Smooth muscle cell (in vitro differentiated cells): Measurements from ENCODE around the gene MFSD2B. TPM values are rescaled to one million over a fixed set of nuclear protein-coding genes. Genes with fewer than 3 reads are reported as not detected.

Experiments used
- DNase-seq: peaks from one replicate; lab custom pipeline; 2025; ENCODE audit not compliant: unreplicated experiment; lab: John Stamatoyannopoulos, UW
- H2AFZ ChIP-seq: fragments of 200-600 bp; sonication (generic); 2 replicates; pipeline ENCODE4 v1.6.0; 2016; ENCODE audit warnings: antibody characterized with exemption, low read depth, mild to moderate bottlenecking
- H3F3A ChIP-seq: fragments of 200-600 bp; sonication (generic); 2 replicates; pipeline ENCODE4 v1.6.0; 2017; ENCODE audit warnings: antibody characterized with exemption, low read depth
- H3K27ac ChIP-seq: fragments of 200-600 bp; sonication (generic); 2 replicates; pipeline ENCODE4 v1.5.1; 2016; ENCODE audit warnings: low read depth, mild to moderate bottlenecking
- H3K27me3 ChIP-seq: fragments of 200-600 bp; sonication (generic); 2 replicates; pipeline ENCODE4 v1.6.1; 2016; ENCODE audit warnings: low read depth, mild to moderate bottlenecking
- H3K36me3 ChIP-seq: fragments of 200-600 bp; sonication (generic); 2 replicates; pipeline ENCODE4 v1.5.1; 2016; ENCODE audit warnings: low read depth
- H3K4me1 ChIP-seq: fragments of 200-600 bp; sonication (generic); 2 replicates; pipeline ENCODE4 v1.5.1; 2016; ENCODE audit warnings: low read depth
- H3K4me2 ChIP-seq: fragments of 200-600 bp; sonication (generic); 2 replicates; pipeline ENCODE4 v1.6.0; 2016; ENCODE audit warnings: mild to moderate bottlenecking
- H3K4me3 ChIP-seq: fragments of 200-600 bp; sonication (generic); 2 replicates; pipeline ENCODE4 v1.5.1; 2016; ENCODE audit warnings: mild to moderate bottlenecking
- H3K79me2 ChIP-seq: fragments of 200-600 bp; sonication (generic); 2 replicates; pipeline ENCODE4 v1.6.0; 2016; ENCODE audit warnings: low read depth, mild to moderate bottlenecking
- H3K9ac ChIP-seq: fragments of 200-600 bp; sonication (generic); 2 replicates; pipeline ENCODE4 v1.6.0; 2016; ENCODE audit warnings: low read depth
- H3K9me3 ChIP-seq: fragments of 200-600 bp; sonication (generic); replicated peaks from 2 replicates; pipeline ENCODE4 v1.5.1; 2016; ENCODE audit warnings: low read depth
- H4K20me1 ChIP-seq: fragments of 200-600 bp; sonication (generic); 2 replicates; pipeline ENCODE4 v1.6.0; 2016; ENCODE audit warnings: low read depth
- CTCF ChIP-seq: fragments of 200-600 bp; sonication (generic); IDR thresholded peaks from 2 replicates; pipeline ENCODE4 v1.5.1; 2017; ENCODE audit warnings: borderline replicate concordance, mild to moderate bottlenecking, antibody characterized with exemption; ENCODE audit not compliant: insufficient read depth, poor library complexity, severe bottlenecking
- WGBS: methylation state at CpG from one replicate; pipeline ENCODE4 v1.1.7; 2016; ENCODE audit warnings: low lambda C conversion rate; 5-methylcytosine and 5-hydroxymethylcytosine counted together
- polyA plus RNA-seq: library from polyadenylated mRNA; unstranded; fragments of >200 nt; fragmentation: Nextera tagmentation; extraction: Ambion mirVana; gene quantifications from 2 replicates; pipeline ENCODE4 v1.2.1, GENCODE V29; 2016
- total RNA-seq: library from RNA; depleted of rRNA; stranded (reverse); fragments of >200 nt; gene quantifications from 2 replicates; pipeline ENCODE4 v1.2.3, GENCODE V29; 2014

MFSD2B gene
- total and polyA plus RNA-seq, 2 experiments from 2014 or later = 0.54 TPM; not detected in 1

- Histone ChIP-seq H3F3A (no peaks in the 10 kb centered on the region), H2AFZ (peak overlapping the region; percentile 86), H3K36me3 (no peaks in the 10 kb centered on the region), H3K4me2 (peak overlapping the region; percentile 100), H3K9me3 (no peaks in the 10 kb centered on the region), H3K27me3 (no peaks in the 10 kb centered on the region), H4K20me1 (no peaks in the 10 kb centered on the region), H3K4me3 (peak overlapping the region; percentile 93), H3K79me2 (peaks cover 25% of the 10 kb centered on the region), H3K27ac (no peak overlapping the region), H3K9ac (no peak overlapping the region), H3K4me1 (peaks cover 13% of the 10 kb centered on the region)
- WGBS = 45% methylated on average over 23 of the region's 23 CpGs
- no peak for DNase-seq
- TF ChIP-seq CTCF = no peak
These were observed 39.0 kb downstream of the MFSD2B start for GRCh38 chr2:24048769-24049484.

GRCh38 chr2:24049485-24050021 lies 39.7 kb downstream of the MFSD2B start, which contains the start of gene FKBP1B:
TSS of gene FKBP1B (plus strand) at chr2:24049741. CDS start at chr2:24049850, 109 bp downstream.
- H3K79me2 ChIP-seq = peaks cover 20% of the 10 kb centered on the region
- H3K36me3 ChIP-seq = no peaks in the 10 kb centered on the region
- no peaks in the 10 kb centered on the region for H3K27me3 ChIP-seq
- H3K9me3 ChIP-seq = no peaks in the 10 kb centered on the region
- H3K4me1 ChIP-seq = peaks cover 13% of the 10 kb centered on the region
- H3F3A ChIP-seq = no peaks in the 10 kb centered on the region
- no peak within 1 kb of the TSS for H3K27ac ChIP-seq
- DNase-seq = no peak
- H3K9ac ChIP-seq = peak within 1 kb of the TSS; percentile 62
- TF ChIP-seq CTCF = no peak
- H2AFZ ChIP-seq = peak within 1 kb of the TSS; percentile 86
- H3K4me2 ChIP-seq = peak within 1 kb of the TSS; percentile 100
- H4K20me1 ChIP-seq = no peaks in the 10 kb centered on the region
- WGBS = 0% methylated on average over 4 of the region's 52 CpGs
- peak within 1 kb of the TSS; percentile 93 for H3K4me3 ChIP-seq

GRCh38 chr2:24050041-24050979 lies 40.4 kb downstream of the MFSD2B start:
- H2AFZ ChIP-seq = peak overlapping the region; percentile 86
- H4K20me1 ChIP-seq = no peaks in the 10 kb centered on the region
- no peak for TF ChIP-seq CTCF
- no peaks in the 10 kb centered on the region for H3K36me3 ChIP-seq
- 4% methylated on average over 28 of the region's 47 CpGs for WGBS
- no peaks in the 10 kb centered on the region for H3F3A ChIP-seq
- H3K4me2 ChIP-seq = peak overlapping the region; percentile 100
- DNase-seq = no peak
- no peak overlapping the region for H3K27ac ChIP-seq
- H3K9me3 ChIP-seq = no peaks in the 10 kb centered on the region
- peak overlapping the region; percentile 62 for H3K9ac ChIP-seq
- H3K27me3 ChIP-seq = no peaks in the 10 kb centered on the region
- peaks cover 13% of the 10 kb centered on the region for H3K79me2 ChIP-seq
- H3K4me3 ChIP-seq = peak overlapping the region; percentile 93
- peaks cover 13% of the 10 kb centered on the region for H3K4me1 ChIP-seq
